WTC11 (cell line): ENCODE measurements around the gene FFAR1. TPM values are rescaled to one million over a fixed set of nuclear protein-coding genes. Genes with fewer than 3 reads are reported as not detected.
A peak's percentile ranks its signal among the peaks of the same experiment; 100 is the strongest.

Experiments
- ATAC-seq: fragments of 200-7000 bp; cut with Tn5 transposase; 2 replicates; pipeline ENCODE4 v1.10.0; 2021; ENCODE audit warnings: mild to moderate bottlenecking, moderate library complexity
- CTCF ChIA-PET: fragments of 300-600 bp; sonication (Branson Sonifier 250); formaldehyde crosslinking; loops from one replicate; lab custom pipeline; 2021; ENCODE audit warnings: antibody characterized with exemption; lab: Charles Lee
- POLR2A ChIA-PET: fragments of 350-600 bp; sonication (Branson Sonifier 250); formaldehyde crosslinking; loops from one replicate; lab custom pipeline; 2021; ENCODE audit warnings: antibody characterized with exemption; lab: Charles Lee
- DNase-seq: peaks from one replicate; pipeline ENCODE4 v3.0.0; 2021; ENCODE audit warnings: low spot score
- H3K27ac Mint-ChIP-seq: 2 replicates; pipeline ENCODE4 v1.8.0; 2021; ENCODE audit warnings: mixed read lengths
- H3K27me3 Mint-ChIP-seq: 2 replicates; pipeline ENCODE4 v1.8.0; 2021; ENCODE audit warnings: low read depth, mild to moderate bottlenecking, moderate library complexity, mixed read lengths
- H3K36me3 Mint-ChIP-seq: 2 replicates; pipeline ENCODE4 v1.8.0; 2021; ENCODE audit warnings: mixed read lengths
- H3K4me1 Mint-ChIP-seq: 2 replicates; pipeline ENCODE4 v1.8.0; 2022; ENCODE audit warnings: mixed read lengths
- H3K4me3 Mint-ChIP-seq: 2 replicates; pipeline ENCODE4 v1.8.0; 2021; ENCODE audit warnings: mild to moderate bottlenecking, moderate library complexity, mixed read lengths
- H3K9me3 Mint-ChIP-seq: 2 replicates; pipeline ENCODE4 v1.8.0; 2021; ENCODE audit warnings: mixed read lengths
- AR ChIP-seq: fragments of 250-450 bp; sonication (Bioruptor Pico); IDR thresholded peaks from 2 replicates; pipeline ENCODE4 v1.9.0; 2021; ENCODE audit warnings: mild to moderate bottlenecking
- CREB1 ChIP-seq: sonication (generic); formaldehyde crosslinking; IDR thresholded peaks from 2 replicates; pipeline ENCODE4 v1.8.0; 2023; ENCODE audit warnings: mild to moderate bottlenecking, missing genetic modification reagents
- CREM ChIP-seq: sonication (generic); formaldehyde crosslinking; IDR thresholded peaks from 2 replicates; pipeline ENCODE4 v1.8.1; 2022; ENCODE audit warnings: mild to moderate bottlenecking, missing genetic modification reagents, moderate library complexity
- ELF4 ChIP-seq: sonication (generic); formaldehyde crosslinking; IDR thresholded peaks from 2 replicates; pipeline ENCODE4 v1.8.1; 2022; ENCODE audit warnings: low read depth, mild to moderate bottlenecking, moderate library complexity, missing genetic modification reagents
- ESRRA ChIP-seq: sonication (generic); formaldehyde crosslinking; IDR thresholded peaks from 2 replicates; pipeline ENCODE4 v1.8.1; 2022; ENCODE audit warnings: mild to moderate bottlenecking, missing genetic modification reagents, borderline replicate concordance
- ETV6 ChIP-seq: sonication (generic); formaldehyde crosslinking; IDR thresholded peaks from 2 replicates; pipeline ENCODE4 v1.8.1; 2022; ENCODE audit warnings: mild to moderate bottlenecking, missing genetic modification reagents
- GRHL2 ChIP-seq: fragments of 250-450 bp; sonication (Bioruptor Pico); IDR thresholded peaks from 2 replicates; pipeline ENCODE4 v1.8.0; 2022; ENCODE audit warnings: mild to moderate bottlenecking, moderate library complexity; ENCODE audit not compliant: insufficient replicate concordance, severe bottlenecking
- KAT7 ChIP-seq: sonication (generic); formaldehyde crosslinking; IDR thresholded peaks from 2 replicates; pipeline ENCODE4 v1.8.1; 2023; ENCODE audit warnings: missing genetic modification reagents, mild to moderate bottlenecking, borderline replicate concordance
- MYBL2 ChIP-seq: sonication (generic); formaldehyde crosslinking; IDR thresholded peaks from 2 replicates; pipeline ENCODE4 v1.8.1; 2023; ENCODE audit warnings: mild to moderate bottlenecking, moderate library complexity, missing genetic modification reagents
- NFYB ChIP-seq: sonication (generic); formaldehyde crosslinking; conservative IDR thresholded peaks from 2 replicates; pipeline ENCODE4 v1.8.0; 2022; ENCODE audit warnings: low read depth, missing genetic modification reagents
- NR1H2 ChIP-seq: sonication (generic); formaldehyde crosslinking; IDR thresholded peaks from 2 replicates; pipeline ENCODE4 v1.9.0; 2021; ENCODE audit warnings: mild to moderate bottlenecking, moderate library complexity, missing genetic modification reagents
- OVOL2 ChIP-seq: fragments of 250-450 bp; sonication (Bioruptor Pico); IDR thresholded peaks from 2 replicates; pipeline ENCODE4 v1.9.0; 2021; ENCODE audit warnings: mild to moderate bottlenecking, borderline replicate concordance
- PREB ChIP-seq: sonication (generic); formaldehyde crosslinking; IDR thresholded peaks from 2 replicates; pipeline ENCODE4 v1.8.1; 2022; ENCODE audit warnings: mild to moderate bottlenecking, missing genetic modification reagents, moderate library complexity, borderline replicate concordance
- PRRX2 ChIP-seq: fragments of 250-450 bp; sonication (Bioruptor Pico); IDR thresholded peaks from 2 replicates; pipeline ENCODE4 v1.8.0; 2021; ENCODE audit warnings: mild to moderate bottlenecking
- RORB ChIP-seq: fragments of 250-450 bp; sonication (Bioruptor Pico); IDR thresholded peaks from 2 replicates; pipeline ENCODE4 v1.9.0; 2021; ENCODE audit warnings: mild to moderate bottlenecking
- SMAD4 ChIP-seq: sonication (generic); formaldehyde crosslinking; IDR thresholded peaks from 2 replicates; pipeline ENCODE4 v1.8.0; 2022; ENCODE audit warnings: mild to moderate bottlenecking, missing genetic modification reagents
- TCF7 ChIP-seq: sonication (generic); formaldehyde crosslinking; IDR thresholded peaks from 2 replicates; pipeline ENCODE4 v1.8.0; 2022; ENCODE audit warnings: mild to moderate bottlenecking, low read depth, missing genetic modification reagents, moderate library complexity
- USF2 ChIP-seq: sonication (generic); formaldehyde crosslinking; IDR thresholded peaks from 2 replicates; pipeline ENCODE4 v1.8.1; 2023; ENCODE audit warnings: mild to moderate bottlenecking, missing genetic modification reagents, moderate library complexity
- ZNF317 ChIP-seq: sonication (generic); formaldehyde crosslinking; IDR thresholded peaks from 2 replicates; pipeline ENCODE4 v1.8.1; 2023; ENCODE audit warnings: low read depth, mild to moderate bottlenecking, moderate library complexity, missing genetic modification reagents, borderline replicate concordance
- total RNA-seq: library from RNA; stranded (reverse); gene quantifications from 3 replicates; pipeline ENCODE4 v1.2.3, GENCODE V29; 2021
- TF ChIP-seq, protein P1 (sequence below): fragments of 250-450 bp; sonication (Bioruptor Pico); IDR thresholded peaks from 2 replicates; pipeline ENCODE4 v1.9.0; 2021; ENCODE audit warnings: moderate library complexity, mild to moderate bottlenecking, inconsistent platforms, borderline replicate concordance
- TF ChIP-seq, protein P2 (sequence below): sonication (generic); formaldehyde crosslinking; IDR thresholded peaks from 2 replicates; pipeline ENCODE4 v1.8.1; 2023; ENCODE audit warnings: mild to moderate bottlenecking, moderate library complexity, missing genetic modification reagents
- TF ChIP-seq, protein P3 (sequence below): sonication (generic); formaldehyde crosslinking; conservative IDR thresholded peaks from 2 replicates; pipeline ENCODE4 v1.8.1; 2022; ENCODE audit warnings: mild to moderate bottlenecking, missing genetic modification reagents

Gene FFAR1
- total RNA-seq, 1 experiment from 2014 or later, result 0.07 TPM

- Mint-ChIP-seq H3K4me3 (no peak overlapping the region), H3K9me3 (no peaks in the 10 kb centered on the region; the same call in 1 of the 2 replicates), H3K36me3 (no peaks in the 10 kb centered on the region), H3K27me3 (no peaks in the 10 kb centered on the region; the same call in 1 of the 2 replicates), H3K27ac (no peak overlapping the region), H3K4me1 (peaks cover 2% of the 10 kb centered on the region; the same call in 1 of the 2 replicates)
- CTCF ChIA-PET, result interaction anchor here (1.0 kb wide), 1 partner anchor 195 kb away, joined by 3 read pairs; no protein-coding TSS in a partner anchor
- TF ChIP-seq KAT7 (no peak), ESRRA (no peak)
- DNase-seq, result peak; percentile 74
- POLR2A ChIA-PET, result no interaction called here
- ATAC-seq, result peak; percentile 77
These were observed 48.0 kb upstream of the FFAR1 start for GRCh38 chr19:35299523-35300338.

- POLR2A ChIA-PET, result no interaction called here
- Mint-ChIP-seq H3K4me1 (peaks cover under 1% of the 10 kb centered on the region; the same call in 1 of the 2 replicates), H3K27ac (no peak overlapping the region), H3K36me3 (no peaks in the 10 kb centered on the region), H3K9me3 (no peaks in the 10 kb centered on the region; the same call in 1 of the 2 replicates), H3K4me3 (no peak overlapping the region), H3K27me3 (no peaks in the 10 kb centered on the region; the same call in 1 of the 2 replicates)
- CTCF ChIA-PET, result interaction anchor here (1.0 kb wide), 1 partner anchor 195 kb away, joined by 3 read pairs; no protein-coding TSS in a partner anchor
- no peak for ATAC-seq
- TF ChIP-seq AR (CRISPR knock-in tag), result no peak
- TF ChIP-seq ZNF317 (CRISPR knock-in tag), result no peak
- TF ChIP-seq OVOL2, result no peak
- TF ChIP-seq RORB, result no peak
- TF ChIP-seq, protein P1, sequence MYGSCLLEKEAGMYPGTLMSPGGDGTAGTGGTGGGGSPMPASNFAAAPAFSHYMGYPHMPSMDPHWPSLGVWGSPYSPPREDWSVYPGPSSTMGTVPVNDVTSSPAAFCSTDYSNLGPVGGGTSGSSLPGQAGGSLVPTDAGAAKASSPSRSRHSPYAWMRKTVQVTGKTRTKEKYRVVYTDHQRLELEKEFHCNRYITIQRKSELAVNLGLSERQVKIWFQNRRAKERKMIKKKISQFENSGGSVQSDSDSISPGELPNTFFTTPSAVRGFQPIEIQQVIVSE, result no peak
- no peak for TF ChIP-seq CREB1 (CRISPR knock-in tag)
- no peak for TF ChIP-seq MYBL2 (CRISPR knock-in tag)
- no peak for TF ChIP-seq NR1H2 (CRISPR knock-in tag)
- TF ChIP-seq ELF4 (CRISPR knock-in tag), result no peak
- TF ChIP-seq, protein P2, sequence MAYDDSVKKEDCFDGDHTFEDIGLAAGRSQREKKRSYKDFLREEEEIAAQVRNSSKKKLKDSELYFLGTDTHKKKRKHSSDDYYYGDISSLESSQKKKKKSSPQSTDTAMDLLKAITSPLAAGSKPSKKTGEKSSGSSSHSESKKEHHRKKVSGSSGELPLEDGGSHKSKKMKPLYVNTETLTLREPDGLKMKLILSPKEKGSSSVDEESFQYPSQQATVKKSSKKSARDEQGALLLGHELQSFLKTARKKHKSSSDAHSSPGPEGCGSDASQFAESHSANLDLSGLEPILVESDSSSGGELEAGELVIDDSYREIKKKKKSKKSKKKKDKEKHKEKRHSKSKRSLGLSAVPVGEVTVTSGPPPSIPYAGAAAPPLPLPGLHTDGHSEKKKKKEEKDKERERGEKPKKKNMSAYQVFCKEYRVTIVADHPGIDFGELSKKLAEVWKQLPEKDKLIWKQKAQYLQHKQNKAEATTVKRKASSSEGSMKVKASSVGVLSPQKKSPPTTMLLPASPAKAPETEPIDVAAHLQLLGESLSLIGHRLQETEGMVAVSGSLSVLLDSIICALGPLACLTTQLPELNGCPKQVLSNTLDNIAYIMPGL (CRISPR knock-in tag), result no peak
- TF ChIP-seq SMAD4, result no peak
- TF ChIP-seq, all 79 proteins: peak for 0
- no peak for DNase-seq
These were observed 47.4 kb upstream of the FFAR1 start for GRCh38 chr19:35300339-35300649.

- Mint-ChIP-seq H3K27ac (no peak overlapping the region), H3K4me1 (no peaks in the 10 kb centered on the region), H3K27me3 (no peaks in the 10 kb centered on the region; the same call in 1 of the 2 replicates), H3K9me3 (no peaks in the 10 kb centered on the region; the same call in 1 of the 2 replicates), H3K36me3 (no peaks in the 10 kb centered on the region), H3K4me3 (no peak overlapping the region)
- ATAC-seq (no peak), DNase-seq (no peak)
- POLR2A ChIA-PET, result no interaction called here
- CTCF ChIA-PET, result interaction anchor here (0.6 to 1.1 kb wide), 2 partner anchors 14 to 193 kb away, joined by 3 read pairs; no protein-coding TSS in a partner anchor
- TF ChIP-seq NFYB (CRISPR knock-in tag) (no peak), PREB (no peak), PRRX2 (CRISPR knock-in tag) (no peak), CREM (CRISPR knock-in tag) (no peak), GRHL2 (no peak), CREB1 (CRISPR knock-in tag) (no peak), USF2 (no peak), ETV6 (no peak), TCF7 (no peak)
- TF ChIP-seq, protein P3, sequence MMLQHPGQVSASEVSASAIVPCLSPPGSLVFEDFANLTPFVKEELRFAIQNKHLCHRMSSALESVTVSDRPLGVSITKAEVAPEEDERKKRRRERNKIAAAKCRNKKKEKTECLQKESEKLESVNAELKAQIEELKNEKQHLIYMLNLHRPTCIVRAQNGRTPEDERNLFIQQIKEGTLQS, result no peak
These were observed 45.7 kb upstream of the FFAR1 start for GRCh38 chr19:35301961-35302360.
